GM18519 (cell line): ENCODE data around the gene PRDM2.
A peak's percentile ranks its signal among the peaks of the same experiment; 100 is the strongest.
"Not testable (repeated sequence)": the region's sequence is repeated elsewhere in the genome, so short reads cannot be mapped to it uniquely, and the experiment has no call there.

Experiments used
- ATAC-seq: cut with Tn5 transposase; IDR thresholded peaks from one replicate; pipeline ENCODE4 v1.9.1; 2021; ENCODE audit warnings: mild to moderate bottlenecking, moderate library complexity; ENCODE audit not compliant: unreplicated experiment, low FRiP score

Gene PRDM2

GRCh38 chr1:13694886-13695684 is 4.9 kb upstream of the PRDM2 start:
- ATAC-seq, result no peak

DNA sequence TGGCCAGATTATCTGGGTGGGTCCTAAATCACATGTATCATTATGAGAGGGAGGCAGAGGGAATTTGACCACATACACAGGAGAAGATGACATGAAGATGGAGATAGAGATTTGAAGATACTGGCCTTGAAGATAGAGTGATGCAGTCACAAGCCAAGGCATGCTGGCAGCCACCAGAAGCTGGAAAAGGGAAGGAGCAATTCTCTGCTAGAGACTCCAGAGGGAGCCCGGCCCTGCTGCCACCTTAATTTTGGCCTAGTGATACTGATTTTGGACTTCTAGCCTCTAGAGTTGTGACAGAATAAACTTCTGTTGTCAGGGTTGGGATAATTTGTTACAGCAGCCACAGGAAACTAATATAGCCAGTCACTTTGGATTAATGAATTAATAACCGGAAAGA is 2.2 kb upstream of the PRDM2 start:
- no peak for ATAC-seq

DNA sequence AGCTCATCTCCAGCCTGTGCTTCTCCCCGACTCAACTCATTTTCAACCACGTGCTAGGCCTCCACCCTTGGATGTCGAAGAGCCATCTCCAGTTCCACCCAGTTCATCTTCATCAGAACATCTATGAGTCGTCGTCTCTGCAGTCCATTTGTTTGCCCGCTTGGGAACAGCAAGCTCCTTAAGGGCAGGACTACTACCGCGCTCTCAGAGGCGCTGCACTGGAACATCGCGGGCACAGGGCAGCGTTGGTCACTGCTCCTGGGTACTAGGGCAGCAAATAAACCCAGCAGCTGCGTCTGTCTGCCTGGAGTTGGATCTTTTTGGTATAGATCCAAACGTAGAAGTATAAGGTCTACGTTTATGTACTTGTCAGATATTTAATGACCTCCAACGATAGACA is 478 bp upstream of the PRDM2 start:
- no peak for ATAC-seq

DNA sequence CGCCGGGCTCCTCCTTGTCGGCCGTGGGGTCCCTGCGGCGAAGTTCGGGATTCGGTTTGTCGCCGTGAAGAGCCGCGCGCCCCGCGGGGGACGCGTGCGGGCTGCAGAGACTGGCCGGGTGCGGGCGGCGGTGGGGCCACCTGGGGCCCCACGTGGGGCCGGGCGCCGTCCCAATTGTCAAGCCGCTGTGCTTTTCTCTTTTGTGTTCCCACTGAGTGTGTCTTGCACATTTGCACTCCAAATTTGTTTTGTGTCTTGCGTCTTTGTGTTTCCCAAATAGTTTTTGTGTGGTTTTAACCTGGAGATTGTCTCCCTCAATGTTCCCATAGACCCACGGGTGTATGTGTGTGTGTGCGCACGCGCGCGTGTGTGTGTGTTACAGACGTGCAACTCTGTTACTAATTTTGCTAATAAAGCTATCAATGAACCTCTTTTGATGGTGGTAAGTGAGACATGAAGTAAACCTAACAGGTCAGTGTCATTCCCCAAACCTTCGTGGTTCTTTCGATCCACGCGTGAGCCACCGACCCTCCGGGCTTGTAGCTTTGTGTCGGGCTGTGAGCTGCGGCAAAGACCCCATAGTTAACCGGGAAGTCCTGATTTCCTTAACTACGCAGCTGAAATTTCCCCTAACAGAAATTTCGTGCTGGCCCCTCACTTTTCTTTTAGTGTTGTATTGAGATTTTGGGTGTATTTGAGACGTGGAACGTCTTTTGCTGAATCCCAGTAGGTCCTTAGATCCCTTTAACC is 708 bp downstream of the PRDM2 start:
- ATAC-seq, result no peak

DNA sequence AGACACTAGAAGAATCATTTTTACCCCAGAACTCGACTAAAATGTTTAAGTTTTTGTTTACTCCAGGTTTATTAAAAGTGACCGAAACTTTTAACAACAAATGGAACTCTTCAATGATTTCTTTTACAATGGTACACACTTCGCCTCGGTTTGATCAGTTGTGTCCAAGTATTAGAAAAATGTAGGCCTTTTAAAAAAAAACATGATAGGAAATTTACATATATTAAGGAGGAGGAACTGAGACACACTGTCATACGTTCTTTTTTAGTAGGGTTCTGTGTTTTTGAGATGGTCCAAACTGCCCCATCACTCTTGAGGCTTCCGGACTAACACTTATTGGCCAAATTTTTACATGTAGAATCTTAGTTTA is 1.3 kb downstream of the PRDM2 start:
- no peak for ATAC-seq

- peak; percentile 72 for ATAC-seq
Observed at GRCh38 chr1:13702425-13703127, 2.6 kb downstream of the PRDM2 start.

GRCh38 chr1:13703128-13703513 is 3.1 kb downstream of the PRDM2 start:
- ATAC-seq, result no peak

DNA sequence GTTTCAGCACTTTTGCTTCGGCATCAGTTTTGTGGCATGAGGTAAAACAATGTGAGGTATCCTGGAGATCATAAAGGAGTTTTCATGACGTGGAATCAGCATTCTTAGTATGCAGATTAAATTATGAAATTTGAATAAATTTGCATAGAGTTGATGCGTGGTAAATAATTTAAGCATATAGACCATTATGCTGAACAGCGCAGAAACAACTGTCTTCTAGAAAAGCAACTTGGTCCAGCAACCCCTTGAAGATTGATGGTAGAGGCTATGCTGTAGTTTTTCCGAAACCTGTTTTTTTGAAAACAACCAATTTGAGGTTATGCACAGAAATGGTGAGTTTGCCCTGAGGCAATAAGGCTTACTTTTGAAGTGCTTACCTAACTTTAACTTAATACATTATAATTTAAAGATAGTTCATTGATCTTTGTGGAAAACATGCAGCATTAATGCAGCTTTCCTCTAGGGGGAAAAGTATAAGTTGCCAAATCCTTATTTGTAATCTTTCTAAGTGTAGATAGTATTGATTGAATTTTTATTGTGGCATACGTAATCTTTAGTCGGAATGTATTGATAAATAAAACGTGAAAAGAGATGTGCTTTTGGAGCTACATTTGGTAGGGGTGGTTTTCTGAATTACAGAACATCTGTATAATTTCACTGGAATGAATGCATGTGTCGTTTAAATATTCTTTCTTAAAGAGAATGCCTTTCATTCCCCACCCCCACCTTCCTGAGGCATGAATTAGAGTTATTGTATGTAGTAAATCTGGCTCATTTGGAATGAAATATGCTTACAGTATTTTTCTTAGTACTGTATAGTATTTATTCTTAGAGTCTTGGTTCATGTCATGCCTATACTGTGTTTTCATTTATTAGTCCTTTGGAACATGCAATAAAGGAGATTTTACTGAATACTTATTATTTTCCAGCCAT is 3.8 kb downstream of the PRDM2 start:
- ATAC-seq, result no peak

DNA sequence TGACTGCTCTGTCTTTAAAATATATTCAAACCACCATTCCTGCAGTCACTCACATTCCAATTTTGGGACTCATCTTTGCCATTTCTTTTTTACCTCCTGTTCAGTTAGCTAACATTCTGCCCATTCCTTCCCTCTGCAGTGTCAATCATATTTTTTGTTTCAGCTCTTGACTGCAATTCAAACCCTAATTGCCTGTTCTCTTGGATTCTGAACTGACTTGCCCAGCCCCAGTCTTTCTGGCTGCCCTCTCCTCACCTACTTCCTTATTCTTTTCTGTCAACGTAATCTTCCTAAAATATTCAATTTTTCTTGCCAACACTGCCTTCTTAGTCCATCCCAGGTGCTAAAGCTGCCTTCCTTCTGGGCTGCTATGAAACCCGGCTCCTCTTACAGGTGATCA is 6.1 kb downstream of the PRDM2 start:
- ATAC-seq, result no peak

DNA sequence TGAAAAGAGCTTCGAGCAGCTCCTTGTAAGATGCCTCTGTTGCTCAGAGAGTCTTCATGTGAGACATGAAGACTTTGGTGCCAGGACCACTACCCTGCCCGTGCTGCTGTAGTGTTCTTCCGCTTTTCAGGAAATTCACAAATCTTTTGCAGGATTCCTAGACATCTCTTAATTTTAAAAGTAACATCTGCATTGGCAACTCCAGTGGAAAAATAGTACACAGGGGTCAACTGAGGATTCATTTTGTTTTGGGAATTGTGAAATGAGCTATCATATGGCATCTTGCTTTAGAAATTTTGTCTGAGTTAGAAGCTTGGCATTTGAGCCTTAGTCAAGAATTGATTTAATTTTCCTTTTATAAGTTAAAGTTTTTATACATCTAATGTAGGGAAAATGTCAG is 7.2 kb downstream of the PRDM2 start:
- no peak for ATAC-seq

DNA sequence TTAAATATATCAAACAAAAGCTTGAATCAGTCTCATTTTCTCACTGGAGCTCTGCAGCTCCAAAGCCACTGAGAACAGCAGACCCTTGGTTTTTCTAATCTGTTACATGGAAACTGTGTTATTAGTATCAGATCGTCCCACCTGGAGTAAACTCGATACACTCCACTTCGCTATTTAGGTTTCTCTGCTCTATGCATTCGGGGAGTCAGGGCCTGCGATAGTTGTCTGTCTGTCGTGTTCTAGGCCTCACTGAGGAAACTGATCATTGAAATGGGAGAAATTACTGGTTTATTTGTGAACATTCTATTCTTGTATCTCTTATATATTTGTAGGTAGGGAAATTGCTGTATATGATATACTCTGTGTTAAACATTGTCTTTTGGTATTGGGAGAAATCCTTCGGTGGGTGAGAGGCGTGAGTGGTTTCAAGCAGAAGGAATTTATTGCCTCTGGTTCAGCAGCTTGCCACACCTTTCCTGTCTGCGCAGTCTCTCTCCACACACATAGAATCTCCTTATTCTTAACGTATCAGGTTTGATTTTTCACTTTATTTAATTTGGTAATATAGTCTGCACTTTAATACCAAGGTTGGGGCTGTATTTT is 8.5 kb downstream of the PRDM2 start:
- ATAC-seq, result no peak

- no peak for ATAC-seq
Observed at GRCh38 chr1:13710086-13710485, 10.1 kb downstream of the PRDM2 start.

DNA sequence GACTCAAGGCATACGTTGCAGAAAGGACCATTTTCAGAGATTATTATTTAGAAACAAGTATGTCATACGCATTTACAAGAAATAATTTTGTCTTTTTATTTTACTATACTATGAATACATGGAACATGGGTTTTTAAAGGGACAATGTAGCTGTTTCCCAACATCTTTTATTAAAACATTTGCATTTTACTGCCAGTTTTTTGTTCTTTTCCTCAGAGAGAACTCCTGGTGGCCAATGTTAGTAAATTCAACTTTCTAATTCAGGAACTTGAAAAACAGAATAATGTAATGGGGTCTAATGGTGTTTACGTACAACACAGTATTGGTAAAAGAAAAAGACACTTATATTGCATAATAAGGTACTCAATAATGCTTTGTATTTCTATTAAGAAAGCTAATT is 14.9 kb downstream of the PRDM2 start:
- no peak for ATAC-seq

- ATAC-seq, result not testable (repeated sequence)
Observed at GRCh38 chr1:13715616-13716287, 15.8 kb downstream of the PRDM2 start.

- no peak for ATAC-seq
Observed at GRCh38 chr1:13722808-13723360, 22.9 kb downstream of the PRDM2 start.

- no peak for ATAC-seq
Observed at GRCh38 chr1:13723810-13724209, 23.8 kb downstream of the PRDM2 start.

- ATAC-seq, result no peak
Observed at GRCh38 chr1:13725714-13726175, 25.8 kb downstream of the PRDM2 start.

GRCh38 chr1:13728091-13728715 is 28.2 kb downstream of the PRDM2 start:
- ATAC-seq, result no peak

DNA sequence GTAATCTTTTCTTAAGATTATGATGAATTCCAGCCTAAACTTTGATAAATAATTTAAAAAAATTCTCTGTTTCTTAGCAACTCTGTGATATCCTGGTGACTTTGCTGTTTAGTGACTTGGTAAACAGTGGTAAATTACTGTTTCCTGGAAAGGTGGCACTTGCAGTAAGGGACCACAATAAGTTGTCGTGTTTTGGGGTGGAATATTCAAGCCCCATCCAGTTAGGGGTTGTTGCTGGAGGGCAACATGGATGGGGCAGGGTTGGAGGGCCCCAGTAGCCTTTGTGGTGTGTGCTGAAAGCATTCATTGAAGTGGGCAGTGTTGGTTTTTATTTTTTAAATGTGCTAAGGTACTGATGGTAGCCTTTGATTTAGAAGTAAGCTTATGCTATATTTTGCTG is 30.3 kb downstream of the PRDM2 start:
- ATAC-seq, result no peak
